OCI-LY7 (cell line): Measurements from ENCODE around the gene SOX8. TPM values are rescaled to one million over a fixed set of nuclear protein-coding genes. Genes with fewer than 3 reads are reported as not detected.
"Not testable (repeated sequence)": the region's sequence is repeated elsewhere in the genome, so short reads cannot be mapped to it uniquely, and the experiment has no call there.

Source experiments
- BruUV-seq: library from RNA; stranded (reverse); fragments of 400-500 nt; replicated peaks from 2 replicates; lab custom pipeline; 2021; lab: Mats Ljungman, UMichigan
- CTCF ChIA-PET: fragments of 300-600 bp; sonication (Branson Sonifier 250); formaldehyde crosslinking; loops from one replicate; lab custom pipeline; 2022; ENCODE audit warnings: antibody characterized with exemption; ENCODE audit not compliant: unreplicated experiment; lab: Charles Lee
- POLR2A ChIA-PET: fragments of 300-600 bp; sonication (Branson Sonifier 250); formaldehyde crosslinking; loops from one replicate; lab custom pipeline; 2022; ENCODE audit warnings: antibody characterized with exemption; lab: Charles Lee
- DNase-seq: peaks from one replicate; pipeline ENCODE4 v3.0.0-alpha.2; 2015; ENCODE audit warnings: low spot score
- H2AFZ ChIP-seq: fragments of 200-600 bp; sonication (generic), shearing (Covaris generic); 2 replicates; pipeline ENCODE4 v1.6.1; 2014; ENCODE audit warnings: mild to moderate bottlenecking, antibody characterized with exemption, low read length, moderate library complexity
- H3K27ac ChIP-seq: fragments of 200-600 bp; sonication (generic); 2 replicates; pipeline ENCODE4 v1.5.1; 2014; ENCODE audit warnings: mixed run types, low read depth, mild to moderate bottlenecking, moderate library complexity, low read length, inconsistent platforms; ENCODE audit not compliant: poor library complexity, severe bottlenecking
- H3K36me3 ChIP-seq: fragments of 200-600 bp; sonication (generic); 2 replicates; pipeline ENCODE4 v1.6.1; 2014; ENCODE audit warnings: mild to moderate bottlenecking, antibody characterized with exemption, low read length, moderate library complexity, mixed read lengths; ENCODE audit not compliant: insufficient read depth
- H3K4me1 ChIP-seq: fragments of 200-600 bp; sonication (generic); 2 replicates; pipeline ENCODE4 v1.5.1; 2014; ENCODE audit warnings: mild to moderate bottlenecking, low read length; ENCODE audit not compliant: insufficient read depth, poor library complexity, severe bottlenecking
- H3K4me2 ChIP-seq: fragments of 200-600 bp; sonication (generic); 2 replicates; pipeline ENCODE4 v1.6.1; 2014; ENCODE audit warnings: mild to moderate bottlenecking, low read length
- H3K4me3 ChIP-seq: fragments of 200-600 bp; sonication (generic); 2 replicates; pipeline ENCODE4 v1.5.1; 2014; ENCODE audit warnings: mild to moderate bottlenecking, low read depth, low read length; ENCODE audit not compliant: poor library complexity, severe bottlenecking
- H3K79me2 ChIP-seq: fragments of 200-600 bp; sonication (generic); 2 replicates; pipeline ENCODE4 v1.6.1; 2016; ENCODE audit warnings: low read depth, mild to moderate bottlenecking, low read length, moderate library complexity, mixed read lengths; ENCODE audit not compliant: insufficient read depth
- H3K9me2 ChIP-seq: fragments of 200-600 bp; sonication (generic); 2 replicates; pipeline ENCODE4 v1.6.1; 2016; ENCODE audit warnings: mild to moderate bottlenecking, low read length, mixed read lengths; ENCODE audit not compliant: insufficient read depth
- H3K9me3 ChIP-seq: fragments of 200-600 bp; sonication (generic); 2 replicates; pipeline ENCODE4 v1.6.1; 2014; ENCODE audit warnings: mild to moderate bottlenecking, mixed run types, low read length, mixed read lengths
- H4K20me1 ChIP-seq: fragments of 200-600 bp; sonication (generic); 2 replicates; pipeline ENCODE4 v1.6.1; 2014; ENCODE audit warnings: mild to moderate bottlenecking, antibody characterized with exemption, low read length, moderate library complexity, mixed read lengths; ENCODE audit not compliant: insufficient read depth
- CTCF ChIP-seq: fragments of 200-600 bp; sonication (generic); conservative IDR thresholded peaks from 2 replicates; pipeline ENCODE4 v1.5.1; 2014; ENCODE audit warnings: mild to moderate bottlenecking, antibody characterized with exemption, low read length, moderate library complexity, mixed read lengths
- EZH2phosphoT487 ChIP-seq: fragments of 200-600 bp; sonication (generic); IDR thresholded peaks from 2 replicates; pipeline ENCODE4 v1.6.1; 2018; ENCODE audit warnings: low read depth, borderline replicate concordance, mild to moderate bottlenecking, mixed run types, antibody characterized with exemption, low read length, moderate library complexity, mixed read lengths
- intact Hi-C: fragments of 100-400 bp; cut with micrococcal nuclease; formaldehyde crosslinking; loops from one replicate; pipeline ENCODE4 v1.10.0; 2022; ENCODE audit not compliant: unreplicated experiment
- total RNA-seq, 2 experiments: library from RNA; depleted of rRNA in 1 of 2; stranded (reverse); fragments of >200 nt in 1 of 2; shearing (Covaris generic) in 1 of 2; gene quantifications; 2 replicates each; pipeline ENCODE4 v1.2.3, GENCODE V29; 2014 to 2022

Gene SOX8
- total RNA-seq, 2 experiments from 2014 or later, result 0.85 to 2.4 TPM

GRCh38 chr16:1024138-1024537 is 42.6 kb downstream of the SOX8 start:
- Histone ChIP-seq H4K20me1 (no peaks in the 10 kb centered on the region), H3K4me3 (no peak overlapping the region), H3K9me3 (no peaks in the 10 kb centered on the region), H3K27ac (no peak overlapping the region), H3K79me2 (no peaks in the 10 kb centered on the region), H3K4me2 (no peak overlapping the region), H3K36me3 (no peaks in the 10 kb centered on the region), H3K4me1 (no peaks in the 10 kb centered on the region), H3K9me2 (no peaks in the 10 kb centered on the region), H2AFZ (no peak overlapping the region)
- TF ChIP-seq CTCF, result no peak
- DNase-seq, result no peak
- ChIA-PET POLR2A (no interaction called here), CTCF (no interaction called here)
- BruUV-seq, result no TSS peak
- intact Hi-C loops, result no loop called here

- BruUV-seq, H3K4me3 ChIP-seq: not testable (repeated sequence)
- peak; percentile 28 for DNase-seq
Measured at GRCh38 chr16:1025183-1025809, 43.7 kb downstream of the SOX8 start.

GRCh38 chr16:1026057-1026783 is 44.6 kb downstream of the SOX8 start:
- no TSS peak for BruUV-seq
- H3K9me3 ChIP-seq, result no peaks in the 10 kb centered on the region
- no peak overlapping the region for H3K27ac ChIP-seq
- no peak overlapping the region for H2AFZ ChIP-seq
- H4K20me1 ChIP-seq, result no peaks in the 10 kb centered on the region
- intact Hi-C loops, result no loop called here
- TF ChIP-seq EZH2phosphoT487 (no peak), CTCF (no peak)
- ChIA-PET CTCF (no interaction called here), POLR2A (interaction anchor here (0.7 kb wide), 1 partner anchor 58 kb away, joined by 4 read pairs; no protein-coding TSS in a partner anchor)
- H3K4me2 ChIP-seq, result no peak overlapping the region
- no peaks in the 10 kb centered on the region for H3K79me2 ChIP-seq
- no peaks in the 10 kb centered on the region for H3K9me2 ChIP-seq
- no peaks in the 10 kb centered on the region for H3K36me3 ChIP-seq
- H3K4me3 ChIP-seq, result no peak overlapping the region
- H3K4me1 ChIP-seq, result no peaks in the 10 kb centered on the region
- no peak for DNase-seq

More at GRCh38 chr16:1025183-1025809, 43.7 kb downstream of the SOX8 start:
- H3K9me2 ChIP-seq, CTCF ChIA-PET, H3K36me3 ChIP-seq, intact Hi-C loops, POLR2A ChIA-PET, H3K79me2 ChIP-seq, H3K4me1 ChIP-seq, H3K9me3 ChIP-seq, H4K20me1 ChIP-seq, H2AFZ ChIP-seq, H3K4me2 ChIP-seq, H3K27ac ChIP-seq: not testable (repeated sequence)
